Lung (tissue), 12 donors: ENCODE measurements around the gene MYADML2. TPM values are rescaled to one million over a fixed set of nuclear protein-coding genes. Genes with fewer than 3 reads are reported as not detected.

Experiments used
- ATAC-seq: fragments of 200-7000 bp; cut with Tn5 transposase; one replicate; pipeline ENCODE4 v1.9.1; 2020; ENCODE audit warnings: moderate number of reproducible peaks; ENCODE audit not compliant: insufficient read depth, low FRiP score
- DNase-seq, 3 donors: peaks; one replicate each; pipeline ENCODE4 v3.0.0-alpha.2; 2013 to 2017
- H3K27ac ChIP-seq, 2 donors: one replicate each; pipeline ENCODE4 v1.5.1; 2013; ENCODE audit warnings: mild to moderate bottlenecking in 2 of 2, moderate library complexity in 2 of 2, control low read depth in 1 of 2, inconsistent platforms in 1 of 2, low read depth in 1 of 2, low read length in 1 of 2
- H3K27me3 ChIP-seq, 3 donors: one replicate each; pipeline ENCODE4 v1.5.1; 2013; ENCODE audit warnings: low read length in 2 of 3; ENCODE audit not compliant: control insufficient read depth in 3 of 3, insufficient read depth in 3 of 3
- H3K36me3 ChIP-seq, 4 donors: one replicate each; pipeline ENCODE4 v1.5.1; 2013; ENCODE audit warnings: low read length in 4 of 4, mild to moderate bottlenecking in 1 of 4, moderate library complexity in 1 of 4; ENCODE audit not compliant: control insufficient read depth in 4 of 4, insufficient read depth in 4 of 4
- H3K4me1 ChIP-seq, 5 donors: one replicate each; pipeline ENCODE4 v1.5.1; 2013; ENCODE audit warnings: low read length in 5 of 5, mild to moderate bottlenecking in 2 of 5, moderate library complexity in 1 of 5; ENCODE audit not compliant: control insufficient read depth in 5 of 5, insufficient read depth in 5 of 5
- H3K4me3 ChIP-seq: one replicate; pipeline ENCODE4 v1.5.1; 2013; ENCODE audit warnings: mild to moderate bottlenecking, control low read depth, moderate library complexity
- H3K9ac ChIP-seq, 2 donors: one replicate each; pipeline ENCODE4 v1.5.1; 2013; ENCODE audit warnings: low read length in 2 of 2, control low read depth in 1 of 2; ENCODE audit not compliant: insufficient read depth in 1 of 2
- H3K9me3 ChIP-seq, 4 donors: one replicate each; pipeline ENCODE4 v1.5.1; 2013; ENCODE audit warnings: low read length in 3 of 4, mild to moderate bottlenecking in 1 of 4, moderate library complexity in 1 of 4; ENCODE audit not compliant: control insufficient read depth in 4 of 4, insufficient read depth in 3 of 4
- CTCF ChIP-seq: IDR thresholded peaks from 2 replicates; pipeline ENCODE4 v1.5.1; 2012; ENCODE audit warnings: mild to moderate bottlenecking; ENCODE audit errors: control extremely low read depth, extremely low read depth
- WGBS, 2 donors: extraction: QIAGEN DNeasy Blood & Tissue Kit; methylation state at CpG; one replicate each; pipeline ENCODE4 v1.1.7; 2013; 5-methylcytosine and 5-hydroxymethylcytosine counted together
- polyA plus RNA-seq, 2 donors: library from polyadenylated mRNA; stranded (reverse); fragments of 200-250 nt; gene quantifications; one replicate each; pipeline ENCODE4 v1.2.1, GENCODE V29; 2013
- total RNA-seq, 2 donors: library from RNA; depleted of rRNA in 1 of 2; stranded (reverse); fragments of >200 nt in 1 of 2; gene quantifications; one replicate each; pipeline ENCODE4 v1.2.1, GENCODE V29; 2014 to 2021
- donor health status: control.
- donor health status: control.
- donor health status: Bipolar disorder and iron deficiency.
- donor health status: healthy.
- donor health status: DM: yes; HTN: yes; CAD: no.

MYADML2 gene
- total and polyA plus RNA-seq, 4 donors, result not detected

- Histone ChIP-seq H3K9me3 (no peaks in the 10 kb centered on the region), H3K9ac (peak overlapping the region in 1 of 2 donors; percentile 12), H3K36me3 (peaks cover 0 to 8% (median 2%) of the 10 kb centered on the region in 4 donors), H3K27ac (peak overlapping the region; percentile 89 to 90), H3K27me3 (no peaks in the 10 kb centered on the region), H3K4me1 (peaks cover 7 to 46% (median 14%) of the 10 kb centered on the region in 5 donors), H3K4me3 (peak overlapping the region; percentile 83)
- ATAC-seq (no peak), DNase-seq (no peak)
- no peak for TF ChIP-seq CTCF
- 0 to 1% methylated on average over 16 to 76 of the region's 78 CpGs for WGBS, 2 donors
Measured at GRCh38 chr17:81927152-81927652, 19.8 kb downstream of the MYADML2 start.

DNA sequence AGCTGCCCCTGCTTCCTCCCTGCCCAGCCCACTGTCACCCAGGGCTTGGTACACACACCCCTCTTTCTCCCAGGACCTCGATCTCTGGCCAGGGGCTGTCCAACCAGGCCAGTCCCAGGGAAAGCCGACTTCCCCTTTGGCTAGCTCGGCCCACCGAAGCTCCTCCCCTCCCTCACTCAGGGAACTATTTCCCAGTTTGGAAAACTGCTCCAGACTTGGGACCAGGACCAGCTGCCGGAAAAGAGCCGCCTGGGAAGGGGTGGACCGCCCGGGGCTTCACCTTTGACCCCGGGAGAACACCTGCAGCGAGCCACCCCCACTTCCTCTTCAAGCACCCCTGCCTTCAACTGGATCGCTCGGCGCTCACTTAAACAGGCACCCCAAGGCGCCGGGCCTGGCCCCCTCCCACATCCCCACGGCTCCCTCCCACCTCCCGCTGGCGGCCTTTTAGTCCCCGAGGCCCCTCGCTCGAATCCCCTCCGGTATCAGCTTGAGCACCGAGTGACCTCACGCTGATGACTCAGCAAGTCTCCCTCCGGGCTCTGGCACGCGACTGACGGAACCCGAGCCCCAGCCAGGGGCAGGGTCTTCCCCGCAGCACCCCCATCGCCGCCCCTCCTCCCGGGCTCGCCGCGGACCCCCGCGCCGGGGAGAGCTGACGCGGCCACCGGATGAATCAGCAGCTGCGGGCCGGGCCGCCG, 20.4 kb downstream of the MYADML2 start:
- 1% methylated on average over 33 to 46 of the region's 46 CpGs for WGBS, 2 donors
- Histone ChIP-seq H3K4me3 (peak overlapping the region; percentile 83), H3K4me1 (peaks cover 7 to 46% (median 12%) of the 10 kb centered on the region in 5 donors), H3K9me3 (no peaks in the 10 kb centered on the region), H3K9ac (peak overlapping the region; percentile 12 to 32), H3K27me3 (no peaks in the 10 kb centered on the region), H3K27ac (peak overlapping the region; percentile 89 to 90), H3K36me3 (peaks cover 0 to 12% (median 6%) of the 10 kb centered on the region in 4 donors)
- no peak for TF ChIP-seq CTCF
- ATAC-seq, result peak; percentile 46
- DNase-seq, result peak; percentile 71 to 74 (median 71)

- H3K27ac ChIP-seq, result peak overlapping the region; percentile 89 to 90
- peaks cover 5 to 43% (median 12%) of the 10 kb centered on the region in 5 donors for H3K4me1 ChIP-seq
- no peak for ATAC-seq
- H3K9me3 ChIP-seq, result no peaks in the 10 kb centered on the region
- H3K9ac ChIP-seq, result peak overlapping the region in 1 of 2 donors; percentile 32
- peaks cover 0 to 14% (median 6%) of the 10 kb centered on the region in 4 donors for H3K36me3 ChIP-seq
- no peak for TF ChIP-seq CTCF
- no peak for DNase-seq
- WGBS, 2 donors, result 48 to 51% methylated on average over 10 of the region's 10 CpGs
- no peaks in the 10 kb centered on the region for H3K27me3 ChIP-seq
- peak overlapping the region; percentile 83 for H3K4me3 ChIP-seq
Measured at GRCh38 chr17:81925860-81926450, 21.1 kb downstream of the MYADML2 start.
